HG03097 (cell line): Measurements from ENCODE around the gene SORCS2.
"Not testable (repeated sequence)": the region's sequence is repeated elsewhere in the genome, so short reads cannot be mapped to it uniquely, and the experiment has no call there.

Experiments
- ATAC-seq: cut with Tn5 transposase; IDR thresholded peaks from one replicate; pipeline ENCODE4 v1.9.1; 2021; ENCODE audit not compliant: unreplicated experiment, low FRiP score

The SORCS2 gene

GRCh38 chr4:7431696-7432530 lies 239.6 kb downstream of the SORCS2 start:
- no peak for ATAC-seq

GRCh38 chr4:7432531-7433375 lies 240.4 kb downstream of the SORCS2 start:
- no peak for ATAC-seq

GRCh38 chr4:7433376-7434140 lies 241.2 kb downstream of the SORCS2 start:
- no peak for ATAC-seq

GRCh38 chr4:7434141-7434765 lies 241.9 kb downstream of the SORCS2 start:
- no peak for ATAC-seq

- ATAC-seq: no peak
Measured at GRCh38 chr4:7434766-7435150, 242.4 kb downstream of the SORCS2 start, which contains the start of gene PSAPL1. Gene PSAPL1 (minus strand): TSS chr4:7434930. CDS start chr4:7434879, 51 bp downstream.

GRCh38 chr4:7435471-7436061 lies 243.2 kb downstream of the SORCS2 start:
- ATAC-seq: no peak

- no peak for ATAC-seq
Measured at GRCh38 chr4:7436256-7436655, 243.9 kb downstream of the SORCS2 start.

- ATAC-seq: no peak
Measured at GRCh38 chr4:7439699-7440098, 247.4 kb downstream of the SORCS2 start.

- ATAC-seq: no peak
Measured at GRCh38 chr4:7441201-7441600, 248.9 kb downstream of the SORCS2 start.

- ATAC-seq: no peak
Measured at GRCh38 chr4:7442574-7443162, 250.3 kb downstream of the SORCS2 start.

- no peak for ATAC-seq
Measured at GRCh38 chr4:7444314-7444713, 252.0 kb downstream of the SORCS2 start.

- no peak for ATAC-seq
Measured at GRCh38 chr4:7444731-7445130, 252.4 kb downstream of the SORCS2 start.

GRCh38 chr4:7447236-7447635 lies 254.9 kb downstream of the SORCS2 start:
- no peak for ATAC-seq

- no peak for ATAC-seq
Measured at GRCh38 chr4:7448036-7448435, 255.7 kb downstream of the SORCS2 start.

- ATAC-seq: no peak
Measured at GRCh38 chr4:7450775-7451433, 258.6 kb downstream of the SORCS2 start.

GRCh38 chr4:7451434-7451789 lies 259.1 kb downstream of the SORCS2 start:
- ATAC-seq: no peak

- no peak for ATAC-seq
Measured at GRCh38 chr4:7451800-7452199, 259.5 kb downstream of the SORCS2 start.

- ATAC-seq: not testable (repeated sequence)
Measured at GRCh38 chr4:7452802-7453201, 260.5 kb downstream of the SORCS2 start.
